HepG2 (cell line): ENCODE results near the gene FBXO30. TPM values are rescaled to one million over a fixed set of nuclear protein-coding genes. Genes with fewer than 3 reads are reported as not detected.

Experiments
- ARNT2 ChIP-seq: sonication (generic); formaldehyde crosslinking; IDR thresholded peaks from 2 replicates; pipeline ENCODE4 v1.8.0; 2022; ENCODE audit warnings: mild to moderate bottlenecking, low read depth, missing genetic modification reagents, moderate library complexity
- ARNTL ChIP-seq: sonication (generic); formaldehyde crosslinking; IDR thresholded peaks from 2 replicates; pipeline ENCODE4 v1.4.0; 2020; ENCODE audit warnings: mild to moderate bottlenecking, missing genetic modification reagents
- DPF2 ChIP-seq: sonication (generic); formaldehyde crosslinking; IDR thresholded peaks from 2 replicates; pipeline ENCODE4 v1.4.0; 2020; ENCODE audit warnings: mild to moderate bottlenecking, low read depth, missing genetic modification reagents, borderline replicate concordance
- HHEX ChIP-seq: IDR thresholded peaks from 2 replicates; pipeline ENCODE4 v1.6.1; 2016; ENCODE audit warnings: control low read depth
- KAT7 ChIP-seq: IDR thresholded peaks from 2 replicates; pipeline ENCODE4 v1.6.1; 2018; ENCODE audit warnings: borderline replicate concordance, missing compliant biosample characterization
- NCOA5 ChIP-seq: sonication (generic); formaldehyde crosslinking; IDR thresholded peaks from 2 replicates; pipeline ENCODE4 v1.4.0; 2020; ENCODE audit warnings: missing genetic modification reagents
- RORA ChIP-seq: sonication (generic); formaldehyde crosslinking; IDR thresholded peaks from 2 replicates; pipeline ENCODE4 v1.5.0; 2020; ENCODE audit warnings: mild to moderate bottlenecking, missing genetic modification reagents, moderate library complexity
- SRSF1 ChIP-seq: fragments of 200-400 bp; formaldehyde crosslinking; optimal IDR thresholded peaks from 2 replicates; pipeline ENCODE3; 2017; ENCODE audit warnings: mild to moderate bottlenecking, low read depth, low read length, moderate library complexity
- TOPORS ChIP-seq: sonication (generic); formaldehyde crosslinking; IDR thresholded peaks from 2 replicates; pipeline ENCODE4 v1.8.0; 2023; ENCODE audit warnings: mild to moderate bottlenecking, missing genetic modification reagents
- ZBTB7A ChIP-seq: sonication (generic); formaldehyde crosslinking; IDR thresholded peaks from 2 replicates; pipeline ENCODE4 v1.8.0; 2022; ENCODE audit warnings: mild to moderate bottlenecking, missing genetic modification reagents
- ZC3H4 ChIP-seq: sonication (generic); formaldehyde crosslinking; IDR thresholded peaks from 2 replicates; pipeline ENCODE4 v1.4.0; 2020; ENCODE audit warnings: missing genetic modification reagents, borderline replicate concordance
- ZNF331 ChIP-seq: sonication (generic); formaldehyde crosslinking; IDR thresholded peaks from 2 replicates; pipeline ENCODE4 v1.4.0; 2020; ENCODE audit warnings: missing genetic modification reagents
- ZNF577 ChIP-seq: sonication (generic); formaldehyde crosslinking; IDR thresholded peaks from 2 replicates; pipeline ENCODE4 v1.4.0; 2020; ENCODE audit warnings: mild to moderate bottlenecking, low read depth, missing genetic modification reagents, borderline replicate concordance
- ZNF674 ChIP-seq: sonication (generic); formaldehyde crosslinking; IDR thresholded peaks from 2 replicates; pipeline ENCODE4 v1.5.0; 2020; ENCODE audit warnings: low read depth, mild to moderate bottlenecking, missing genetic modification reagents
- ZNF790 ChIP-seq: sonication (generic); formaldehyde crosslinking; IDR thresholded peaks from 2 replicates; pipeline ENCODE4 v1.8.0; 2022; ENCODE audit warnings: missing genetic modification reagents, mild to moderate bottlenecking, borderline replicate concordance
- ZSCAN12 ChIP-seq: sonication (generic); formaldehyde crosslinking; IDR thresholded peaks from 2 replicates; pipeline ENCODE4 v1.9.0; 2021; ENCODE audit warnings: mild to moderate bottlenecking, missing genetic modification reagents
- polyA plus RNA-seq, 8 experiments: library from polyadenylated mRNA; depleted of rRNA in 3 of 8; stranded (reverse) in 7 of 8; unstranded in 1 of 8; fragments of >200 nt; fragmentation: Illumina TruSeq in 4 of 8; extraction: Trizol in 4 of 8; gene quantifications; 2 replicates each; pipeline versions ENCODE4 v1.2.1 to v1.2.3, GENCODE V29; 2011 to 2016; ENCODE audit warnings: low read depth in 4 of 8, missing spikeins in 1 of 8, mixed read lengths in 1 of 8; ENCODE audit not compliant: insufficient read depth in 1 of 8
- total RNA-seq, 5 experiments: library from RNA; depleted of rRNA; stranded (reverse); fragments of >200 nt; fragmentation: Illumina TruSeq; extraction: Trizol; gene quantifications; 2 replicates each; pipeline ENCODE4 v1.2.3, GENCODE V29; 2016; ENCODE audit warnings: low read depth in 1 of 5
- TF ChIP-seq, protein P1 (sequence below): sonication (generic); formaldehyde crosslinking; IDR thresholded peaks from 2 replicates; pipeline ENCODE4 v1.4.0; 2020; ENCODE audit warnings: mild to moderate bottlenecking, missing genetic modification reagents
- TF ChIP-seq, protein P2 (sequence below): sonication (generic); formaldehyde crosslinking; IDR thresholded peaks from 2 replicates; pipeline ENCODE4 v1.5.0; 2020; ENCODE audit warnings: mild to moderate bottlenecking, missing genetic modification reagents, borderline replicate concordance
- TF ChIP-seq, protein P3 (sequence below): sonication (generic); formaldehyde crosslinking; IDR thresholded peaks from 2 replicates; pipeline ENCODE4 v1.5.0; 2020; ENCODE audit warnings: missing genetic modification reagents
- TF ChIP-seq, protein P4 (sequence below): sonication (generic); formaldehyde crosslinking; IDR thresholded peaks from 2 replicates; pipeline ENCODE4 v1.5.1; 2020; ENCODE audit warnings: missing genetic modification reagents, mild to moderate bottlenecking, borderline replicate concordance
- TF ChIP-seq, protein P5 (sequence below): IDR thresholded peaks from 2 replicates; pipeline ENCODE4 v1.6.1; 2016

Gene FBXO30
- total and polyA plus RNA-seq, 2 of the 13 experiments (the other 11 are each of a cell fraction or from before 2014, with no cell fraction given) = 3.2 to 7.1 TPM

DNA sequence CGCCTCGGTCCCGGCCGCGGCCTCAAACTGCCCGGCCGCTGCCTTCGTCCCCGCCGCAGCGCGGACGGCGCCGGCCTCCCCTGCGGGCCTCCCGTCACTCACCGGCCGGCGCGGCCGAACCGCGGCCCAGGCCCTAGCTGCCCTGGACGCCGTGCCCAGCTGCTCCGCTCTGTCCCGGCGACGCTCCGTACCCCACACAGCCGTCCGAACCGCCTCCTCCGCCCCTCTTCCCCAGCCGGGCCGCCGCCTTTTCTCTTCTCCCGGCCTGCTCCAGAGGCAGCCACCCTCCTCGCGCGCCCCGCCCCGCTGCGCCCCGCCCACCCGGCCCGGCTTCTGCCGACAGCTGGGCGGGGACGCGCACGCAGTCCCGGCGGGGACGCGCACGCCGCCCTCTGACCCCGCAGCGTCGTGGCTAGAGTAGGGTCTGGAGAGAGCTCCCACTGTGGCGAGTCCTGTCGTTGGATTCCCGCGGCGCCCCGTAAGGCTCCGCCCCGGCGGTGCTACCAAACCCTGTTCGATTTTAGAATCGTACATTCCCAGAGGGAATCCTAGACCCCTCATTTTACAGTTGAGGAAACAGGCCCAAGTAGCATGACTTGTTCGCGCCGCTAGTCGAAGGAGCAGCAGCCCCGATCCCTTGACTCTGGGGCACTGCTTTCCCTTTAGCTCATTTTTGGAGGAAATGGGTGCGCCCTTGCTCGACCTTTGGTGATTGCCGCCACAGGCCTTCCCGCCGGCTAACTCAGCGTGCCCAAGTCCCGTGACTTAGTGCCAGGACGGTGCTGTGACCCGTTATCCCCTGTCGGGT, at the start of gene FBXO30 (continued):
- TF ChIP-seq ZNF674 (CRISPR knock-in tag) = peak; percentile 95; the same call in 1 of the 2 replicates
- peak; percentile 81; the same call in 1 of the 2 replicates for TF ChIP-seq TOPORS (CRISPR knock-in tag)
- peak; percentile 8; the same call in 1 of the 2 replicates for TF ChIP-seq ARNTL (CRISPR knock-in tag)
- TF ChIP-seq, protein P1, sequence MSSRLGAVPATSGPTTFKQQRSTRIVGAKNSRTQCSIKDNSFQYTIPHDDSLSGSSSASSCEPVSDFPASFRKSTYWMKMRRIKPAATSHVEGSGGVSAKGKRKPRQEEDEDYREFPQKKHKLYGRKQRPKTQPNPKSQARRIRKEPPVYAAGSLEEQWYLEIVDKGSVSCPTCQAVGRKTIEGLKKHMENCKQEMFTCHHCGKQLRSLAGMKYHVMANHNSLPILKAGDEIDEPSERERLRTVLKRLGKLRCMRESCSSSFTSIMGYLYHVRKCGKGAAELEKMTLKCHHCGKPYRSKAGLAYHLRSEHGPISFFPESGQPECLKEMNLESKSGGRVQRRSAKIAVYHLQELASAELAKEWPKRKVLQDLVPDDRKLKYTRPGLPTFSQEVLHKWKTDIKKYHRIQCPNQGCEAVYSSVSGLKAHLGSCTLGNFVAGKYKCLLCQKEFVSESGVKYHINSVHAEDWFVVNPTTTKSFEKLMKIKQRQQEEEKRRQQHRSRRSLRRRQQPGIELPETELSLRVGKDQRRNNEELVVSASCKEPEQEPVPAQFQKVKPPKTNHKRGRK (CRISPR knock-in tag) = no peak
- TF ChIP-seq ZNF790 = peak; percentile 85
- 0 out of 2 replicates have a peak, but pooled peaks have one; percentile 73 for TF ChIP-seq RORA (CRISPR knock-in tag)
- TF ChIP-seq, protein P2, sequence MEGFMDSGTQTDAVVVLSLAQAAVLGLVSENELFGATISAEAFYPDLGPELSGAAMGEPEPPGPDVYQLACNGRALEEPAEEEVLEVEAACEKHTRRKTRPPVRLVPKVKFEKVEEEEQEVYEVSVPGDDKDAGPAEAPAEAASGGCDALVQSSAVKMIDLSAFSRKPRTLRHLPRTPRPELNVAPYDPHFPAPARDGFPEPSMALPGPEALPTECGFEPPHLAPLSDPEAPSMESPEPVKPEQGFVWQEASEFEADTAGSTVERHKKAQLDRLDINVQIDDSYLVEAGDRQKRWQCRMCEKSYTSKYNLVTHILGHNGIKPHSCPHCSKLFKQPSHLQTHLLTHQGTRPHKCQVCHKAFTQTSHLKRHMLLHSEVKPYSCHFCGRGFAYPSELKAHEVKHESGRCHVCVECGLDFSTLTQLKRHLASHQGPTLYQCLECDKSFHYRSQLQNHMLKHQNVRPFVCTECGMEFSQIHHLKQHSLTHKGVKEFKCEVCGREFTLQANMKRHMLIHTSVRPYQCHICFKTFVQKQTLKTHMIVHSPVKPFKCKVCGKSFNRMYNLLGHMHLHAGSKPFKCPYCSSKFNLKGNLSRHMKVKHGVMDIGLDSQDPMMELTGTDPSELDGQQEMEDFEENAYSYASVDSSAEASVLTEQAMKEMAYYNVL (CRISPR knock-in tag) = no peak
- TF ChIP-seq HHEX (CRISPR knock-in tag) = no peak
- TF ChIP-seq ZSCAN12 (CRISPR knock-in tag) = no peak; the same call in 1 of the 2 replicates
- TF ChIP-seq ZNF331 (CRISPR knock-in tag) = peak; percentile 86
- no peak; the same call in 1 of the 2 replicates for TF ChIP-seq ZNF577
- TF ChIP-seq, protein P3, sequence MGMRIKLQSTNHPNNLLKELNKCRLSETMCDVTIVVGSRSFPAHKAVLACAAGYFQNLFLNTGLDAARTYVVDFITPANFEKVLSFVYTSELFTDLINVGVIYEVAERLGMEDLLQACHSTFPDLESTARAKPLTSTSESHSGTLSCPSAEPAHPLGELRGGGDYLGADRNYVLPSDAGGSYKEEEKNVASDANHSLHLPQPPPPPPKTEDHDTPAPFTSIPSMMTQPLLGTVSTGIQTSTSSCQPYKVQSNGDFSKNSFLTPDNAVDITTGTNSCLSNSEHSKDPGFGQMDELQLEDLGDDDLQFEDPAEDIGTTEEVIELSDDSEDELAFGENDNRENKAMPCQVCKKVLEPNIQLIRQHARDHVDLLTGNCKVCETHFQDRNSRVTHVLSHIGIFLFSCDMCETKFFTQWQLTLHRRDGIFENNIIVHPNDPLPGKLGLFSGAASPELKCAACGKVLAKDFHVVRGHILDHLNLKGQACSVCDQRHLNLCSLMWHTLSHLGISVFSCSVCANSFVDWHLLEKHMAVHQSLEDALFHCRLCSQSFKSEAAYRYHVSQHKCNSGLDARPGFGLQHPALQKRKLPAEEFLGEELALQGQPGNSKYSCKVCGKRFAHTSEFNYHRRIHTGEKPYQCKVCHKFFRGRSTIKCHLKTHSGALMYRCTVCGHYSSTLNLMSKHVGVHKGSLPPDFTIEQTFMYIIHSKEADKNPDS = no peak
- peak; percentile 79 for TF ChIP-seq ZC3H4 (CRISPR knock-in tag)
- peak; percentile 30 for TF ChIP-seq SRSF1
- TF ChIP-seq KAT7 (CRISPR knock-in tag) = peak; percentile 92
- TF ChIP-seq NCOA5 = no peak
- TF ChIP-seq ARNT2 (CRISPR knock-in tag) = peak; percentile 82; the same call in 1 of the 2 replicates
- 0 out of 2 replicates have a peak, but pooled peaks have one; percentile 39 for TF ChIP-seq ZBTB7A (CRISPR knock-in tag)
- TF ChIP-seq, protein P4, sequence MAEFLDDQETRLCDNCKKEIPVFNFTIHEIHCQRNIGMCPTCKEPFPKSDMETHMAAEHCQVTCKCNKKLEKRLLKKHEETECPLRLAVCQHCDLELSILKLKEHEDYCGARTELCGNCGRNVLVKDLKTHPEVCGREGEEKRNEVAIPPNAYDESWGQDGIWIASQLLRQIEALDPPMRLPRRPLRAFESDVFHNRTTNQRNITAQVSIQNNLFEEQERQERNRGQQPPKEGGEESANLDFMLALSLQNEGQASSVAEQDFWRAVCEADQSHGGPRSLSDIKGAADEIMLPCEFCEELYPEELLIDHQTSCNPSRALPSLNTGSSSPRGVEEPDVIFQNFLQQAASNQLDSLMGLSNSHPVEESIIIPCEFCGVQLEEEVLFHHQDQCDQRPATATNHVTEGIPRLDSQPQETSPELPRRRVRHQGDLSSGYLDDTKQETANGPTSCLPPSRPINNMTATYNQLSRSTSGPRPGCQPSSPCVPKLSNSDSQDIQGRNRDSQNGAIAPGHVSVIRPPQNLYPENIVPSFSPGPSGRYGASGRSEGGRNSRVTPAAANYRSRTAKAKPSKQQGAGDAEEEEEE = no peak
- TF ChIP-seq, protein P5, sequence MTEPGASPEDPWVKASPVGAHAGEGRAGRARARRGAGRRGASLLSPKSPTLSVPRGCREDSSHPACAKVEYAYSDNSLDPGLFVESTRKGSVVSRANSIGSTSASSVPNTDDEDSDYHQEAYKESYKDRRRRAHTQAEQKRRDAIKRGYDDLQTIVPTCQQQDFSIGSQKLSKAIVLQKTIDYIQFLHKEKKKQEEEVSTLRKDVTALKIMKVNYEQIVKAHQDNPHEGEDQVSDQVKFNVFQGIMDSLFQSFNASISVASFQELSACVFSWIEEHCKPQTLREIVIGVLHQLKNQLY = no peak
- no peak for TF ChIP-seq DPF2 (CRISPR knock-in tag)
